Activated CD4-positive, alpha-beta T cell treated with anti-CD3 and anti-CD28 coated beads for 1 hour (primary cell): ENCODE measurements around the gene CD53.
"Not testable (repeated sequence)": the region's sequence is repeated elsewhere in the genome, so short reads cannot be mapped to it uniquely, and the experiment has no call there.

Experiments used
- DNase-seq: peaks from one replicate; pipeline ENCODE4 v3.0.0-alpha.2; 2020

The CD53 gene

GRCh38 chr1:110918016-110918415 is 45.1 kb downstream of the CD53 start:
- no peak for DNase-seq

- DNase-seq: no peak
Measured at GRCh38 chr1:110921953-110922352, 49.0 kb downstream of the CD53 start.

- no peak for DNase-seq
Measured at GRCh38 chr1:110927484-110928075, 54.6 kb downstream of the CD53 start.

GRCh38 chr1:110928191-110928590 is 55.2 kb downstream of the CD53 start:
- no peak for DNase-seq

- DNase-seq: no peak
Measured at GRCh38 chr1:110928904-110929303, 56.0 kb downstream of the CD53 start.

- DNase-seq: not testable (repeated sequence)
Measured at GRCh38 chr1:110931097-110931496, 58.1 kb downstream of the CD53 start.

- DNase-seq: no peak
Measured at GRCh38 chr1:110936567-110936966, 63.6 kb downstream of the CD53 start.

GRCh38 chr1:110944806-110945205 is 71.9 kb downstream of the CD53 start:
- no peak for DNase-seq

- DNase-seq: no peak
Measured at GRCh38 chr1:110945626-110946025, 72.7 kb downstream of the CD53 start.

GRCh38 chr1:110948038-110948810 is 75.3 kb downstream of the CD53 start:
- DNase-seq: no peak
